A549 (cell line): ENCODE results near the gene KRT8. TPM values are rescaled to one million over a fixed set of nuclear protein-coding genes. Genes with fewer than 3 reads are reported as not detected.

ENCODE experiments used
- ATAC-seq, 2 experiments: fragments of 200-7000 bp in 1 of 2; fragments of >200 bp in 1 of 2; cut with Nextera tagmentation in 1 of 2; cut with Tn5 transposase in 1 of 2; 3 replicates each; pipeline versions ENCODE4 v1.8.0 to v1.9.1; 2018 to 2020; ENCODE audit warnings: mild to moderate bottlenecking in 1 of 2, moderate library complexity in 1 of 2
- CTCF ChIA-PET: fragments of 300-600 bp; sonication (Branson Sonifier 250); formaldehyde crosslinking; extraction: SDS; loops from one replicate; lab custom pipeline; 2021; ENCODE audit warnings: antibody characterized with exemption, inconsistent platforms; lab: Yijun Ruan, JAX
- POLR2A ChIA-PET: fragments of 350-600 bp; formaldehyde crosslinking; extraction: SDS; loops from one replicate; lab custom pipeline; 2021; ENCODE audit warnings: antibody characterized with exemption, inconsistent platforms; lab: Yijun Ruan, JAX
- DNase-seq, 2 experiments: peaks; one replicate each; pipeline versions ENCODE4 v3.0.0 to v3.0.0-alpha.2; 2011 to 2016; ENCODE audit warnings: low read depth in 1 of 2, low spot score in 1 of 2
- FAIRE-seq: peaks from 2 replicates; lab custom pipeline; 2011; peaks lifted over from hg19 to GRCh38; lab: Jason Lieb, UNC
- H3K27ac ChIP-seq, 2 experiments: fragments of >200 bp; sonication (Bioruptor Twin); formaldehyde crosslinking; 3 replicates each; pipeline ENCODE4 v1.5.1; 2016 to 2017
- H3K4me1 ChIP-seq: fragments of >200 bp; sonication (Bioruptor Twin); formaldehyde crosslinking; 3 replicates; pipeline ENCODE4 v1.6.1; 2016
- H3K4me2 ChIP-seq: fragments of >200 bp; sonication (Bioruptor Twin); formaldehyde crosslinking; 3 replicates; pipeline ENCODE4 v1.6.1; 2016
- H3K4me3 ChIP-seq: fragments of >200 bp; sonication (Bioruptor Twin); formaldehyde crosslinking; 3 replicates; pipeline ENCODE4 v1.5.1; 2016
- H3K9me3 ChIP-seq: fragments of >200 bp; sonication (Bioruptor Twin); formaldehyde crosslinking; 3 replicates; pipeline ENCODE4 v1.6.1; 2016
- ATOH8 ChIP-seq: fragments of 250-450 bp; sonication (Bioruptor Pico); IDR thresholded peaks from 2 replicates; pipeline ENCODE4 v1.5.0; 2020; ENCODE audit warnings: low read depth, mild to moderate bottlenecking, moderate library complexity
- BCL3 ChIP-seq: fragments of >200 bp; sonication (Bioruptor Twin); formaldehyde crosslinking; IDR thresholded peaks from 3 replicates; pipeline ENCODE4 v1.6.1; 2016
- CBX8 ChIP-seq: fragments of 200-600 bp; sonication (generic); IDR thresholded peaks from 2 replicates; pipeline ENCODE4 v1.6.1; 2016
- EHF ChIP-seq: fragments of 250-450 bp; sonication (Bioruptor Pico); IDR thresholded peaks from 2 replicates; pipeline ENCODE4 v1.5.0; 2020; ENCODE audit warnings: mild to moderate bottlenecking
- EHMT2 ChIP-seq: fragments of 200-600 bp; sonication (generic); IDR thresholded peaks from 2 replicates; pipeline ENCODE4 v1.6.1; 2016; ENCODE audit warnings: antibody characterized with exemption, low read depth, mild to moderate bottlenecking, moderate library complexity
- EP300 ChIP-seq, 2 experiments: fragments of >200 bp; sonication (Bioruptor Twin); formaldehyde crosslinking; IDR thresholded peaks; 2 replicates in 1 of 2; 3 replicates in 1 of 2; pipeline ENCODE4 v1.6.1; 2016 to 2017
- FOSB ChIP-seq: fragments of 250-450 bp; sonication (Bioruptor Pico); IDR thresholded peaks from 2 replicates; pipeline ENCODE4 v1.5.0; 2020; ENCODE audit warnings: mild to moderate bottlenecking, moderate library complexity
- FOXS1 ChIP-seq: fragments of 250-450 bp; sonication (Bioruptor Pico); IDR thresholded peaks from 2 replicates; pipeline ENCODE4 v1.5.0; 2020; ENCODE audit warnings: mild to moderate bottlenecking, moderate library complexity
- HEYL ChIP-seq: fragments of 250-450 bp; sonication (Bioruptor Pico); IDR thresholded peaks from 2 replicates; pipeline ENCODE4 v1.8.0; 2021; ENCODE audit warnings: mild to moderate bottlenecking, moderate library complexity
- HMGXB4 ChIP-seq: fragments of 250-450 bp; sonication (Bioruptor Pico); IDR thresholded peaks from 2 replicates; pipeline ENCODE4 v1.5.0; 2021; ENCODE audit warnings: mild to moderate bottlenecking, moderate library complexity, borderline replicate concordance
- JUN ChIP-seq, 2 experiments: fragments of >200 bp; sonication (Bioruptor Twin); formaldehyde crosslinking; IDR thresholded peaks; 2 replicates in 1 of 2; 3 replicates in 1 of 2; pipeline ENCODE4 v1.6.1; 2016 to 2017
- KDM1A ChIP-seq: fragments of 200-600 bp; sonication (generic); IDR thresholded peaks from 2 replicates; pipeline ENCODE4 v1.6.1; 2016; ENCODE audit warnings: low read depth, mild to moderate bottlenecking
- KDM5A ChIP-seq: fragments of 200-600 bp; sonication (generic); IDR thresholded peaks from 2 replicates; pipeline ENCODE4 v1.6.1; 2016; ENCODE audit warnings: antibody characterized with exemption, mild to moderate bottlenecking
- MAFK ChIP-seq: fragments of 450-650 bp; IDR thresholded peaks from 2 replicates; pipeline ENCODE4 v1.6.1; 2014; ENCODE audit not compliant: partially characterized antibody
- MAZ ChIP-seq: fragments of 150-350 bp; IDR thresholded peaks from 2 replicates; pipeline ENCODE4 v1.6.1; 2014; ENCODE audit warnings: antibody characterized with exemption, low read depth, low read length, borderline replicate concordance
- NPAS2 ChIP-seq: fragments of 250-450 bp; sonication (Bioruptor Pico); IDR thresholded peaks from 2 replicates; pipeline ENCODE4 v1.8.0; 2022; ENCODE audit warnings: mild to moderate bottlenecking, moderate library complexity, borderline replicate concordance
- NR3C1 ChIP-seq: fragments of >200 bp; sonication (Bioruptor Twin); formaldehyde crosslinking; IDR thresholded peaks from 3 replicates; pipeline ENCODE4 v1.6.1; 2017
- POLR2A ChIP-seq: IDR thresholded peaks from 2 replicates; pipeline ENCODE4 v1.6.1; 2012; ENCODE audit warnings: mild to moderate bottlenecking, low read length
- POLR2AphosphoS2 ChIP-seq: conservative IDR thresholded peaks from 2 replicates; pipeline ENCODE4 v1.6.1; 2012; ENCODE audit warnings: low read length, improper control_type of control experiment, inconsistent platforms
- RARB ChIP-seq: fragments of 250-450 bp; sonication (Bioruptor Pico); IDR thresholded peaks from 2 replicates; pipeline ENCODE4 v1.8.0; 2021; ENCODE audit warnings: mild to moderate bottlenecking, moderate library complexity
- RCOR1 ChIP-seq: fragments of 150-350 bp; IDR thresholded peaks from 2 replicates; pipeline ENCODE4 v1.6.1; 2014; ENCODE audit warnings: antibody characterized with exemption, low read length, low read depth
- REST ChIP-seq: fragments of 200-600 bp; sonication (generic); IDR thresholded peaks from 2 replicates; pipeline ENCODE4 v1.6.1; 2016; ENCODE audit warnings: antibody characterized with exemption, mild to moderate bottlenecking, moderate library complexity
- SREBF2 ChIP-seq: fragments of 450-650 bp; IDR thresholded peaks from 2 replicates; pipeline ENCODE4 v1.6.1; 2014; ENCODE audit warnings: mild to moderate bottlenecking, moderate library complexity
- TFCP2L1 ChIP-seq: fragments of 250-450 bp; sonication (Bioruptor Pico); IDR thresholded peaks from 2 replicates; pipeline ENCODE4 v1.5.0; 2021; ENCODE audit warnings: mild to moderate bottlenecking
- ZNF302 ChIP-seq: fragments of 250-450 bp; sonication (Bioruptor Pico); IDR thresholded peaks from 2 replicates; pipeline ENCODE4 v1.9.0; 2021; ENCODE audit warnings: inconsistent platforms, mild to moderate bottlenecking, moderate library complexity
- ZSCAN20 ChIP-seq: fragments of 250-450 bp; sonication (Bioruptor Pico); IDR thresholded peaks from 2 replicates; pipeline ENCODE4 v1.8.0; 2022; ENCODE audit warnings: mild to moderate bottlenecking, moderate library complexity
- WGBS: methylation state at CpG from one replicate; pipeline ENCODE4 v1.1.6; 2017; ENCODE audit errors: missing lambda C conversion rate; 5-methylcytosine and 5-hydroxymethylcytosine counted together
- polyA plus RNA-seq, 4 experiments: library from polyadenylated mRNA; depleted of rRNA in 3 of 4; stranded (reverse); fragments of >200 nt; fragmentation: RNase III in 1 of 4; extraction: RNeasy Plus Mini Kit Qiagen cat#74134 plus additional on column Dnase treatment in 1 of 4; gene quantifications; 2 replicates in 3 of 4; 3 replicates in 1 of 4; pipeline ENCODE4 v1.2.3, GENCODE V29; 2011 to 2017

KRT8 gene
- polyA plus RNA-seq, 2 of the 4 experiments (the other 2 are of a cell fraction), result 2,250 to 3,633 TPM

GRCh38 chr12:52945389-52946232 is 40.7 kb upstream of the KRT8 start (continued):
- TF ChIP-seq BCL3 (no peak), FOSB (CRISPR knock-in tag) (peak; percentile 75; the same call in 1 of the 2 replicates), KDM5A (no peak), EP300 (IDR thresholded peaks at IDR 0.05) (peak; percentile 63 to 89; a peak in 4 of 5 replicates), KDM1A (no peak), HEYL (peak; percentile 72; the same call in 1 of the 2 replicates), NR3C1 (no peak), RCOR1 (no peak)

- CTCF ChIA-PET, result interaction anchor here (0.6 to 9.8 kb wide), 13 partner anchors 9 to 920 kb away, joined by 3 to 112 read pairs (median 6); partner anchors contain the start of gene KRT8
- FAIRE-seq, result no peak
- Histone ChIP-seq H3K4me3 (no peak overlapping the region), H3K9me3 (peaks cover 3% of the 10 kb centered on the region; the same call in 2 of the 3 replicates), H3K4me2 (peak overlapping the region; percentile 93), H3K27ac (peak overlapping the region; percentile 96 to 97), H3K4me1 (peaks cover 62% of the 10 kb centered on the region)
- TF ChIP-seq NR3C1 (no peak), HMGXB4 (CRISPR knock-in tag) (no peak), NPAS2 (CRISPR knock-in tag) (no peak), CBX8 (no peak), RARB (no peak), POLR2AphosphoS2 (no peak), ZNF302 (no peak), MAFK (no peak), MAZ (no peak), EHMT2 (no peak), ATOH8 (CRISPR knock-in tag) (no peak), REST (no peak), FOXS1 (CRISPR knock-in tag) (no peak), TFCP2L1 (CRISPR knock-in tag) (no peak), ZSCAN20 (CRISPR knock-in tag) (no peak), JUN (IDR thresholded peaks at IDR 0.05) (no peak), EHF (CRISPR knock-in tag) (no peak), POLR2A (no peak), SREBF2 (no peak)
- no peak for ATAC-seq
- POLR2A ChIA-PET, result interaction anchor here (0.8 to 9.4 kb wide), 7 partner anchors 11 to 49 kb away, joined by 3 to 208 read pairs (median 14); partner anchors contain the start of gene KRT8
- DNase-seq, result no peak
- 85% methylated on average over 8 of the region's 8 CpGs for WGBS
Measured at GRCh38 chr12:52944683-52945388, 40.0 kb upstream of the KRT8 start.
